Stomach (tissue), 9 donors: Measurements from ENCODE around the gene MOB4. TPM values are rescaled to one million over a fixed set of nuclear protein-coding genes. Genes with fewer than 3 reads are reported as not detected.

Source experiments
- DNase-seq, 2 donors: peaks; one replicate each; pipeline versions ENCODE4 v3.0.0 to v3.0.0-alpha.2; 2013 to 2019
- H3K27ac ChIP-seq, 5 donors: fragments of 200-600 bp in 4 of 5; sonication (generic) in 4 of 5; one replicate each; pipeline ENCODE4 v1.5.1; 2013 to 2019; ENCODE audit warnings: mild to moderate bottlenecking in 1 of 5, moderate library complexity in 1 of 5
- H3K27me3 ChIP-seq, 3 donors: fragments of 200-600 bp; sonication (generic); one replicate each; pipeline ENCODE4 v1.5.1; 2017 to 2019; ENCODE audit warnings: mixed run types in 1 of 3
- H3K36me3 ChIP-seq, 4 donors: fragments of 200-600 bp; sonication (generic); 1 replicate in 3 of 4; 2 replicates in 1 of 4; pipeline ENCODE4 v1.5.1; 2016 to 2019
- H3K4me1 ChIP-seq, 4 donors: fragments of 200-600 bp; sonication (generic); one replicate each; pipeline ENCODE4 v1.5.1; 2016 to 2019
- H3K4me3 ChIP-seq, 4 donors: fragments of 200-600 bp; sonication (generic) in 3 of 4; one replicate each; pipeline ENCODE4 v1.5.1; 2016 to 2019; ENCODE audit warnings: mild to moderate bottlenecking in 1 of 4
- H3K9me3 ChIP-seq, 4 donors: fragments of 200-600 bp; sonication (generic); one replicate each; pipeline ENCODE4 v1.5.1; 2016 to 2019
- CTCF ChIP-seq, 7 experiments: fragments of 450-650 bp in 4 of 7; fragments of 200-600 bp in 3 of 7; sonication (generic) in 3 of 7; IDR thresholded peaks; one replicate each; pipeline ENCODE4 v1.5.1; 2016 to 2019; ENCODE audit warnings: antibody characterized with exemption in 7 of 7, control low read depth in 2 of 7, mild to moderate bottlenecking in 1 of 7
- EP300 ChIP-seq: sonication (generic); formaldehyde crosslinking; IDR thresholded peaks from one replicate; pipeline ENCODE4 v1.6.1; 2017; ENCODE audit warnings: antibody characterized with exemption
- POLR2A ChIP-seq, 4 donors: fragments of 450-650 bp; IDR thresholded peaks; one replicate each; pipeline ENCODE4 v1.6.1; 2016; ENCODE audit warnings: antibody characterized with exemption in 4 of 4, control low read depth in 2 of 4, mild to moderate bottlenecking in 1 of 4, moderate library complexity in 1 of 4
- POLR2AphosphoS5 ChIP-seq, 3 donors: sonication (generic); formaldehyde crosslinking; IDR thresholded peaks; one replicate each; pipeline ENCODE4 v1.6.1; 2016; ENCODE audit warnings: antibody characterized with exemption in 3 of 3
- WGBS, 5 donors: extraction: QIAGEN DNeasy Blood & Tissue Kit in 3 of 5; methylation state at CpG; one replicate each; pipeline versions ENCODE4 v1.1.5 to v1.1.7; 2013 to 2018; 5-methylcytosine and 5-hydroxymethylcytosine counted together
- intact Hi-C: fragments of 100-400 bp; cut with DNase I; formaldehyde crosslinking; loops from one replicate; pipeline ENCODE4 v1.15.1; 2023; ENCODE audit warnings: low total_unique reads
- polyA plus RNA-seq, 3 donors: library from polyadenylated mRNA; stranded (reverse); fragments of 200-250 nt; gene quantifications; one replicate each; pipeline ENCODE4 v1.2.3, GENCODE V29; 2013
- small RNA-seq, 4 donors: library from RNA; depleted of rRNA; stranded (forward); fragments of <200 nt; gene quantifications; one replicate each; pipeline ENCODE3, GENCODE V24; 2016
- total RNA-seq, 5 donors: library from RNA; depleted of rRNA; stranded (reverse); fragments of >200 nt; gene quantifications; one replicate each; pipeline versions ENCODE4 v1.1.0 to v1.2.3, GENCODE V29; 2014 to 2016
- donor health status: healthy with polysubstance abuse.
- donor health status: Bipolar disorder and iron deficiency.
- donor health status: healthy.

The MOB4 gene
- total and polyA plus RNA-seq, 8 donors = 2.6 to 56.0 (median 27.2) TPM

DNA sequence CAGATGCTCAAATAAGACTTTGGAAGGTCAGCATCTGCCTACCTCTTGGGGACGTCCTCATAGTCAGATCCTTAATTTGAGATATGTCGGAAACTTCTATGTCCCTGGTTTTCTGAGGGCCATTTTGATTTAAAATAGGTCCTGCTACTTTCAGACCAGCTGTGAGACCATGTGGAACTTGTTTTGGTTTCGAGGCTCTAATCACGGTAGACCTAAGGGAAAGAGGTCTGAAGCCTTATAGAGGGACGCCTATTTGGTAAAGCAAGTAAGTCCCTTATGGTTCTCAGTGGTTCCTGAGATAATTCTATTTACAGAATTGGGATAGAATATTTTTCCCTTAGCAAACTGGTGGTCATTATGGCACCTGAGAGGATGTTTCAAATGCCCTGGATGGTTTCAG is 84.4 kb downstream of the MOB4 start:
- no peak for TF ChIP-seq CTCF (IDR thresholded peaks at IDR 0.05)
- no peak for TF ChIP-seq POLR2A (IDR thresholded peaks at IDR 0.05)
- TF ChIP-seq POLR2AphosphoS5 (IDR thresholded peaks at IDR 0.05) = no peak
- Histone ChIP-seq H3K36me3 (no peaks in the 10 kb centered on the region), H3K4me1 (peaks cover 0 to 9% (median 2%) of the 10 kb centered on the region in 4 donors), H3K27ac (no peak overlapping the region), H3K27me3 (no peaks in the 10 kb centered on the region), H3K9me3 (no peaks in the 10 kb centered on the region), H3K4me3 (no peak overlapping the region)
- 91 to 96% (median 92%) methylated on average over 5 of the region's 5 CpGs for WGBS, 5 donors
- DNase-seq = no peak
- intact Hi-C loops = no loop called here

DNA sequence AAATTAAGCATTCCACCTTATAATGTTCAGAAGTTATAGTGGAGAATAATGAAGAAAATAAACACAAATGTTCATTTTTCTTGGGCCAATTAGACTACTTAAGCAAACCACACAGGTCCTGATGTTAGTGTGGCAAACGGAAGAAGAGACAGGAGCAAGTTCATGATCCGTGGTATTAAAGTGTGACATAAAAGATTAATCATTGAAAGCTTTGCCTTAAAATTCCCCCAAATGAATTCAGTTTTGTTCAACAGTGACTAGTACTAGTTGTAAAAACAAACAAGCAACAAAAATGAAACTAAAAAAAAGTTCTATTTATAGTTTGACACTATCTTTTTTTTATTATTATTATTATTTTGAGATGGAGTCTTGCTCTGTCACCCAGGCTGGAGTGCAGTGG is 85.9 kb downstream of the MOB4 start:
- TF ChIP-seq POLR2A (IDR thresholded peaks at IDR 0.05) = no peak
- no peak for TF ChIP-seq CTCF (IDR thresholded peaks at IDR 0.05)
- TF ChIP-seq EP300 = no peak
- TF ChIP-seq POLR2AphosphoS5 (IDR thresholded peaks at IDR 0.05) = no peak
- Histone ChIP-seq H3K4me1 (peaks cover 0 to 9% (median 2%) of the 10 kb centered on the region in 4 donors), H3K27ac (no peak overlapping the region), H3K4me3 (no peak overlapping the region), H3K36me3 (no peaks in the 10 kb centered on the region), H3K27me3 (no peaks in the 10 kb centered on the region), H3K9me3 (no peaks in the 10 kb centered on the region)
- intact Hi-C loops = no loop called here
- 46 to 81% (median 76%) methylated on average over 2 of the region's 2 CpGs for WGBS, 5 donors
- DNase-seq = no peak

Small RNAs within 50 kb of the gene (small RNA-seq; reads per million reads assigned to genes)
- 0 reads per million in 4 donors for gene AC020550.1

Other genes with a start within 250 kb of the MOB4 start
- 10 to 100 TPM in 4 of 5 donors, 1 to 10 TPM in 1; 1.2 to 58.4 (median 24.6) TPM for gene ANKRD44, start 205.3 kb upstream of the MOB4 start, total RNA-seq
- gene ANKRD44, start 205.3 kb upstream of the MOB4 start, polyA plus RNA-seq = 1 to 10 TPM; 1.2 to 2.3 (median 1.8) TPM
- gene SF3B1, start 81.0 kb upstream of the MOB4 start, total RNA-seq = 100 to 1,000 TPM; 154 to 520 (median 382) TPM
- gene SF3B1, start 81.0 kb upstream of the MOB4 start, polyA plus RNA-seq = 100 to 1,000 TPM in 1 of 3 donors, 10 to 100 TPM in 2; 47.4 to 201 (median 51.5) TPM
- 10 to 100 TPM in 3 of 5 donors, 1 to 10 TPM in 2; 2.9 to 47.7 (median 17.0) TPM for gene COQ10B, start 62.5 kb upstream of the MOB4 start, total RNA-seq
- 10 to 100 TPM; 11.0 to 30.1 (median 22.9) TPM for gene COQ10B, start 62.5 kb upstream of the MOB4 start, polyA plus RNA-seq
- 100 to 1,000 TPM in 2 of 5 donors, 10 to 100 TPM in 3; 79.9 to 218 (median 98.2) TPM for gene HSPD1, start 16.2 kb upstream of the MOB4 start, total RNA-seq
- 100 to 1,000 TPM; 143 to 174 (median 147) TPM for gene HSPD1, start 16.2 kb upstream of the MOB4 start, polyA plus RNA-seq
- 100 to 1,000 TPM in 2 of 5 donors, 10 to 100 TPM in 3; 27.4 to 122 (median 74.0) TPM for gene HSPE1, start 15.7 kb upstream of the MOB4 start, total RNA-seq
- 100 to 1,000 TPM; 171 to 218 (median 214) TPM for gene HSPE1, start 15.7 kb upstream of the MOB4 start, polyA plus RNA-seq
- gene RFTN2, start 159.5 kb downstream of the MOB4 start, total RNA-seq = 10 to 100 TPM in 2 of 5 donors, 1 to 10 TPM in 1, under 1 TPM in 2; 0.45 to 13.3 (median 1.6) TPM
- gene RFTN2, start 159.5 kb downstream of the MOB4 start, polyA plus RNA-seq = 1 to 10 TPM in 2 of 3 donors, under 1 TPM in 1; 0.65 to 5.0 (median 2.7) TPM
- gene MARS2, start 189.3 kb downstream of the MOB4 start, total RNA-seq = 10 to 100 TPM in 1 of 5 donors, 1 to 10 TPM in 3, under 1 TPM in 1; 0.58 to 14.8 (median 6.8) TPM
- gene MARS2, start 189.3 kb downstream of the MOB4 start, polyA plus RNA-seq = 1 to 10 TPM; 2.4 to 3.2 (median 3.0) TPM